Suprapubic skin (tissue), 4 donors: ENCODE results near the gene ZNF454. TPM values are rescaled to one million over a fixed set of nuclear protein-coding genes. Genes with fewer than 3 reads are reported as not detected.

Experiments used
- DNase-seq, 2 donors: peaks; one replicate each; pipeline ENCODE4 v3.0.0-alpha.2; 2019; ENCODE audit warnings: low spot score in 2 of 2
- H3K27ac ChIP-seq: fragments of 200-600 bp; sonication (generic); one replicate; pipeline ENCODE4 v1.5.1; 2019
- H3K27me3 ChIP-seq: fragments of 200-600 bp; sonication (generic); one replicate; pipeline ENCODE4 v1.5.1; 2019
- H3K36me3 ChIP-seq: fragments of 200-600 bp; sonication (generic); one replicate; pipeline ENCODE4 v1.5.1; 2019
- H3K4me1 ChIP-seq: fragments of 200-600 bp; sonication (generic); one replicate; pipeline ENCODE4 v1.5.1; 2019
- H3K4me3 ChIP-seq: fragments of 200-600 bp; sonication (generic); one replicate; pipeline ENCODE4 v1.5.1; 2019; ENCODE audit warnings: mild to moderate bottlenecking
- H3K9me3 ChIP-seq: fragments of 200-600 bp; sonication (generic); one replicate; pipeline ENCODE4 v1.5.1; 2019
- CTCF ChIP-seq, 2 donors: fragments of 200-600 bp in 1 of 2; fragments of 450-650 bp in 1 of 2; sonication (generic) in 1 of 2; IDR thresholded peaks; one replicate each; pipeline ENCODE4 v1.5.1; 2016 to 2019; ENCODE audit warnings: antibody characterized with exemption in 2 of 2, mild to moderate bottlenecking in 1 of 2, moderate library complexity in 1 of 2
- EP300 ChIP-seq: sonication (generic); formaldehyde crosslinking; IDR thresholded peaks from one replicate; pipeline ENCODE4 v1.6.1; 2017; ENCODE audit warnings: antibody characterized with exemption
- POLR2A ChIP-seq, 2 donors: fragments of 450-650 bp; IDR thresholded peaks; one replicate each; pipeline ENCODE4 v1.6.1; 2017; ENCODE audit warnings: antibody characterized with exemption in 2 of 2, mild to moderate bottlenecking in 2 of 2, moderate library complexity in 2 of 2
- POLR2AphosphoS5 ChIP-seq, 3 donors: sonication (generic); formaldehyde crosslinking; IDR thresholded peaks; one replicate each; pipeline ENCODE4 v1.6.1; 2017; ENCODE audit warnings: antibody characterized with exemption in 3 of 3
- WGBS: methylation state at CpG from one replicate; pipeline ENCODE4 v1.1.5; 2018; 5-methylcytosine and 5-hydroxymethylcytosine counted together
- total RNA-seq, 4 donors: library from RNA; depleted of rRNA; stranded (reverse); fragments of >200 nt; gene quantifications; one replicate each; pipeline ENCODE4 v1.1.0, GENCODE V29; 2016

Gene ZNF454
- total RNA-seq, 4 donors from 2014 or later: 0.38 to 3.1 (median 0.71) TPM

GRCh38 chr5:178990491-178990890 is 49.5 kb downstream of the ZNF454 start:
- H3K4me3 ChIP-seq: no peak overlapping the region
- 78% methylated on average over 11 of the region's 12 CpGs for WGBS
- peaks cover 11% of the 10 kb centered on the region for H3K4me1 ChIP-seq
- no peak overlapping the region for H3K27ac ChIP-seq
- peaks cover 22% of the 10 kb centered on the region for H3K9me3 ChIP-seq
- TF ChIP-seq POLR2AphosphoS5 (IDR thresholded peaks at IDR 0.05) (no peak), CTCF (IDR thresholded peaks at IDR 0.05) (no peak), POLR2A (IDR thresholded peaks at IDR 0.05) (no peak), EP300 (no peak)
- peaks cover 30% of the 10 kb centered on the region for H3K27me3 ChIP-seq
- DNase-seq: no peak
- H3K36me3 ChIP-seq: no peaks in the 10 kb centered on the region

- H3K27me3 ChIP-seq: peaks cover 40% of the 10 kb centered on the region
- TF ChIP-seq EP300 (no peak), POLR2A (IDR thresholded peaks at IDR 0.05) (no peak), CTCF (IDR thresholded peaks at IDR 0.05) (no peak), POLR2AphosphoS5 (IDR thresholded peaks at IDR 0.05) (no peak)
- no peaks in the 10 kb centered on the region for H3K36me3 ChIP-seq
- 83% methylated on average over 18 of the region's 28 CpGs for WGBS
- H3K9me3 ChIP-seq: peaks cover 14% of the 10 kb centered on the region
- no peak overlapping the region for H3K4me3 ChIP-seq
- no peak overlapping the region for H3K27ac ChIP-seq
- no peak for DNase-seq
- peaks cover 11% of the 10 kb centered on the region for H3K4me1 ChIP-seq
Measured at GRCh38 chr5:178991190-178992145, 50.5 kb downstream of the ZNF454 start.

DNA sequence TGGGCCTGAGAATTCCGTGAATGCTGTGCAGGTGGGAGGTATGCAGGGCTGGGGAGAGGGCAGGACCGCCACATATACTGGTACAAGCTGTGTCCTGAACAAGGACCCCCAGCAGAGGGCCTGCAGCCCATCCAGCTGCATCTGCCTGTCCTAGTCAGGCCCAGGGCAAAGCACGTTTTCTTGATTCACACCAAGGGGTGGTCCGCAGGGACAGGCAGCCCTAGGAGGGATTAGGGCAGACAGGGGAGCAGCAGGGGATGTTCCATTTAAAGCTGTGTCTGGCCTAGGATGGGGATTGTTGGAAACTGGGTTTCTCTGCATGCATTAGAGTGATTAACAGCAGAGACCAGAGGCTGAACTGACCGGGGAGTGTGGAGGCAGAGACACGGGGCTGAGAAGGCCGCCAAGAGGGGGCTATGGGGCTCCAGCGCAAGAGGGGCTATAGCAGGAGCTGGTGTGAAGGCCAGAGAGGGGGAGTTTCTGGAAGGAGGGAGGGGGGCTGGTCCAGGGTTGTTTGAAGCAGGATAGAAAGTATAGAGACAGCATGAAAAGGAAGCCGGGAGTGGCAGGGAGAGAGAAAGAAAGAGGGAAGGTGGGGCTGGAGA is 51.4 kb downstream of the ZNF454 start:
- Histone ChIP-seq H3K27me3 (peaks cover 48% of the 10 kb centered on the region), H3K9me3 (peaks cover 5% of the 10 kb centered on the region), H3K4me3 (no peak overlapping the region), H3K36me3 (no peaks in the 10 kb centered on the region), H3K27ac (no peak overlapping the region), H3K4me1 (peaks cover 11% of the 10 kb centered on the region)
- DNase-seq: no peak
- WGBS: 54% methylated on average over 9 of the region's 9 CpGs
- TF ChIP-seq POLR2A (IDR thresholded peaks at IDR 0.05) (no peak), CTCF (IDR thresholded peaks at IDR 0.05) (no peak), POLR2AphosphoS5 (IDR thresholded peaks at IDR 0.05) (no peak)

DNA sequence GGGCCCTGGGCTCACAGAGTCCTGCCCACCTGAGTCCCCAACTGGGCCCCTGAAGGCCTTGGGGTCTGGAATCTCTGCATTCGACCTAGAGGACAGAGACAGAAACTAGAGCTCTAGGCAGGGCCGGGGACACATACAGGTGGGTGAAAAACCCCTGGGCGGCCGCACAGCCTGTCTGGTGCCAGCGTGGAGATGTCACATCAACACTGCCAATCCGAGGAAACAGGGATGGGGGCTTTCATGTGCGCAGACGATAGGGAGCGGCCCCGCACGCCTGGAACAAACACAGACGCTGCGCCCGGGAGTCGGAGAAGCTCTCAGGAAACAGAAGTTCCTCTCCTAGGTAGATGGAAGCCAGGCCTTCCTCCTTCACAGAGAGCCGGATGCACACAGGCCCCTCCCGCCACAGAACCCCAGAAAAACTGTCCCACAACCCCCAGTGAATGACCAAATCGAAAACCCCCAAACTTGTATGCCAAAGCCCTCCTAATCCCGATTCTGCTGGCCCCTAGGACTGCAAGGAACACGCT is 52.3 kb downstream of the ZNF454 start:
- no peak overlapping the region for H3K27ac ChIP-seq
- TF ChIP-seq CTCF (IDR thresholded peaks at IDR 0.05) (no peak), POLR2AphosphoS5 (IDR thresholded peaks at IDR 0.05) (no peak), EP300 (no peak), POLR2A (IDR thresholded peaks at IDR 0.05) (no peak)
- WGBS: 74% methylated on average over 18 of the region's 20 CpGs
- peaks cover 48% of the 10 kb centered on the region for H3K27me3 ChIP-seq
- H3K4me3 ChIP-seq: no peak overlapping the region
- H3K9me3 ChIP-seq: peaks cover 5% of the 10 kb centered on the region
- H3K4me1 ChIP-seq: peaks cover 11% of the 10 kb centered on the region
- H3K36me3 ChIP-seq: no peaks in the 10 kb centered on the region
- DNase-seq: no peak
